K562 (cell line): Measurements from ENCODE around the gene TRANK1. TPM values are rescaled to one million over a fixed set of nuclear protein-coding genes. Genes with fewer than 3 reads are reported as not detected.

Experiments
- ATF3 ChIP-seq, 2 experiments: fragments of 450-650 bp in 1 of 2; sonication (generic) in 1 of 2; formaldehyde crosslinking in 1 of 2; IDR thresholded peaks in 1 of 2; conservative IDR thresholded peaks in 1 of 2; 2 replicates each; pipeline versions ENCODE4 v1.6.1 to v1.8.1; 2016 to 2023; ENCODE audit warnings: mild to moderate bottlenecking in 2 of 2, moderate library complexity in 2 of 2, inconsistent platforms in 1 of 2, missing genetic modification reagents in 1 of 2
- EP300 ChIP-seq: IDR thresholded peaks from 2 replicates; pipeline ENCODE4 v1.6.1; 2012; ENCODE audit warnings: low read length, improper control_type of control experiment
- KLF13 ChIP-seq: fragments of 450-650 bp; IDR thresholded peaks from 2 replicates; pipeline ENCODE4 v1.6.1; 2016; ENCODE audit warnings: missing genetic modification characterization, low read depth, mild to moderate bottlenecking, missing compliant biosample characterization, moderate library complexity, borderline replicate concordance
- MAFK ChIP-seq: IDR thresholded peaks from 2 replicates; pipeline ENCODE4 v1.6.1; 2011; ENCODE audit warnings: low read length, improper control_type of control experiment
- MAZ ChIP-seq, 2 experiments: fragments of 450-650 bp in 1 of 2; sonication (generic) in 1 of 2; formaldehyde crosslinking; IDR thresholded peaks in 1 of 2; conservative IDR thresholded peaks in 1 of 2; 2 replicates each; pipeline versions ENCODE4 v1.4.0 to v1.5.0; 2020; ENCODE audit warnings: mild to moderate bottlenecking in 1 of 2, missing genetic modification reagents in 1 of 2
- NR2C2 ChIP-seq, 2 experiments: fragments of 200-800 bp in 1 of 2; sonication (Bioruptor generic) in 1 of 2; sonication (generic) in 1 of 2; formaldehyde crosslinking in 1 of 2; IDR thresholded peaks; 2 replicates each; pipeline versions ENCODE4 v1.6.1 to v1.8.0; 2016 to 2022; ENCODE audit warnings: mild to moderate bottlenecking in 1 of 2, missing compliant biosample characterization in 1 of 2, missing genetic modification characterization in 1 of 2, missing genetic modification reagents in 1 of 2
- NRF1 ChIP-seq, 2 experiments: fragments of 450-650 bp; IDR thresholded peaks in 1 of 2; conservative IDR thresholded peaks in 1 of 2; 2 replicates each; pipeline ENCODE4 v1.6.1; 2014; ENCODE audit warnings: mild to moderate bottlenecking in 2 of 2
- PKNOX1 ChIP-seq: fragments of 450-650 bp; IDR thresholded peaks from 2 replicates; pipeline ENCODE4 v1.6.1; 2016
- POLR2A ChIP-seq: fragments of 450-650 bp; conservative IDR thresholded peaks from 2 replicates; pipeline ENCODE4 v1.6.1; 2016
- RREB1 ChIP-seq: fragments of 250-450 bp; sonication (Bioruptor Pico); IDR thresholded peaks from 2 replicates; pipeline ENCODE4 v1.4.0; 2020
- TBL1XR1 ChIP-seq, 2 experiments: IDR thresholded peaks; 2 replicates each; pipeline ENCODE4 v1.6.1; 2012; ENCODE audit warnings: improper control_type of control experiment in 2 of 2, low read length in 2 of 2, mild to moderate bottlenecking in 1 of 2
- ZNF134 ChIP-seq: fragments of 250-450 bp; sonication (Bioruptor Pico); conservative IDR thresholded peaks from 2 replicates; pipeline ENCODE4 v1.4.0; 2020
- ZNF639 ChIP-seq, 2 experiments: fragments of 200-800 bp in 1 of 2; sonication (Bioruptor generic) in 1 of 2; sonication (generic) in 1 of 2; formaldehyde crosslinking in 1 of 2; IDR thresholded peaks in 1 of 2; conservative IDR thresholded peaks in 1 of 2; 2 replicates each; pipeline versions ENCODE4 v1.5.0 to v1.6.1; 2016 to 2020; ENCODE audit warnings: missing compliant biosample characterization in 1 of 2, missing genetic modification characterization in 1 of 2, missing genetic modification reagents in 1 of 2
- ZNF699 ChIP-seq: fragments of 250-450 bp; sonication (Bioruptor Pico); IDR thresholded peaks from 2 replicates; pipeline ENCODE4 v1.8.0; 2021; ENCODE audit warnings: mild to moderate bottlenecking, moderate library complexity; ENCODE audit not compliant: insufficient replicate concordance
- polyA plus RNA-seq, 8 experiments: library from polyadenylated mRNA; depleted of rRNA in 4 of 8; stranded (reverse) in 5 of 8; unstranded in 3 of 8; fragments of >200 nt; fragmentation: Nextera tagmentation in 2 of 8; fragmentation: Illumina TruSeq in 1 of 8; extraction: Ambion mirVana in 2 of 8; extraction: Trizol in 1 of 8; gene quantifications; 2 replicates each; pipeline versions ENCODE4 v1.2.1 to v1.2.3, GENCODE V29; 2011 to 2014; ENCODE audit warnings: inconsistent platforms in 1 of 8, missing spikeins in 1 of 8
- total RNA-seq, 7 experiments: library from RNA; depleted of rRNA in 6 of 7; stranded (reverse); fragments of >200 nt in 6 of 7; fragmentation: Illumina TruSeq in 2 of 7; extraction: Trizol in 2 of 7; gene quantifications; 2 replicates each; pipeline versions ENCODE4 v1.2.1 to v1.2.3, GENCODE V29; 2011 to 2021; ENCODE audit warnings: low replicate concordance in 1 of 7

The TRANK1 gene
- total and polyA plus RNA-seq, 9 of the 15 experiments (the other 6 are each of a cell fraction or from before 2014, with no cell fraction given) = 0.41 to 5.3 (median 2.1) TPM

GRCh38 chr3:36969540-36970432, 24.9 kb upstream of the TRANK1 start (continued):
- TF ChIP-seq ZNF639 (CRISPR knock-in tag; conservative IDR thresholded peaks at IDR 0.05 in 1 of 2, IDR thresholded peaks at IDR 0.05 in 1 of 2) = peak in 1 of 2 experiments; percentile 85; a peak in 2 of 4 replicates
- TF ChIP-seq TBL1XR1 (IDR thresholded peaks at IDR 0.05; ENCODE audit: low read length in 2 of 2) = peak in 1 of 2 experiments; percentile 64; a peak in 1 of 4 replicates
- peak; percentile 91; the same call in 1 of the 2 replicates for TF ChIP-seq RREB1 (CRISPR knock-in tag)
- TF ChIP-seq KLF13 (tag) = 0 out of 2 replicates have a peak, but pooled peaks have one; percentile 33
- TF ChIP-seq MAZ (CRISPR knock-in tag; conservative IDR thresholded peaks at IDR 0.05 in 1 of 2, IDR thresholded peaks at IDR 0.05 in 1 of 2) = peak; percentile 93 to 100
- TF ChIP-seq ZNF699 (CRISPR knock-in tag) = no peak
- no peak for TF ChIP-seq ZNF134
- TF ChIP-seq PKNOX1 = peak; percentile 96
- 0 out of 2 replicates have a peak, but pooled peaks have one; percentile 49 for TF ChIP-seq NR2C2 (CRISPR knock-in tag; IDR thresholded peaks at IDR 0.05)
- TF ChIP-seq NR2C2 (tag; IDR thresholded peaks at IDR 0.05) = peak; percentile 84
- TF ChIP-seq ATF3 (IDR thresholded peaks at IDR 0.05) = peak; percentile 90
- TF ChIP-seq ATF3 (CRISPR knock-in tag; conservative IDR thresholded peaks at IDR 0.05) = peak; percentile 93
- 0 out of 2 replicates have a peak, but pooled peaks have one; percentile 43 for TF ChIP-seq POLR2A
- TF ChIP-seq EP300 = peak; percentile 84
- TF ChIP-seq MAFK = peak; percentile 76
- peak; percentile 54 to 63 for TF ChIP-seq NRF1 (conservative IDR thresholded peaks at IDR 0.05 in 1 of 2, IDR thresholded peaks at IDR 0.05 in 1 of 2)
